Activated naive CD8-positive, alpha-beta T cell treated with anti-CD3 and anti-CD28 coated beads for 36 hours (primary cell): Measurements from ENCODE around the gene BCL11B. TPM values are rescaled to one million over a fixed set of nuclear protein-coding genes. Genes with fewer than 3 reads are reported as not detected.

Source experiments
- DNase-seq: peaks from one replicate; pipeline ENCODE4 v3.0.0; 2021
- H3K27ac Mint-ChIP-seq: one replicate; pipeline ENCODE4 v1.8.0; 2022; ENCODE audit warnings: mild to moderate bottlenecking, moderate library complexity, mixed read lengths
- H3K27me3 Mint-ChIP-seq: one replicate; pipeline ENCODE4 v1.8.0; 2022; ENCODE audit warnings: mild to moderate bottlenecking, mixed read lengths
- H3K36me3 Mint-ChIP-seq: one replicate; pipeline ENCODE4 v1.8.0; 2021; ENCODE audit warnings: mild to moderate bottlenecking, mixed read lengths
- H3K4me1 Mint-ChIP-seq: one replicate; pipeline ENCODE4 v1.8.0; 2021; ENCODE audit warnings: mixed read lengths
- H3K4me3 Mint-ChIP-seq: one replicate; pipeline ENCODE4 v1.8.0; 2022; ENCODE audit warnings: mild to moderate bottlenecking, moderate library complexity, mixed read lengths
- H3K9me3 Mint-ChIP-seq: one replicate; pipeline ENCODE4 v1.8.0; 2022; ENCODE audit warnings: mixed read lengths
- total RNA-seq, 2 experiments: library from RNA; stranded (reverse); gene quantifications; one replicate each; pipeline ENCODE4 v1.2.3, GENCODE V29; 2021

Gene BCL11B
- total RNA-seq, 2 experiments from 2014 or later, result 38.9 to 40.3 TPM

GRCh38 chr14:99224948-99225347, 47.0 kb downstream of the BCL11B start:
- H3K9me3 Mint-ChIP-seq, result no peaks in the 10 kb centered on the region

GRCh38 chr14:99224116-99224910, 47.7 kb downstream of the BCL11B start:
- peak overlapping the region; percentile 96 for H3K27ac Mint-ChIP-seq
- peaks cover 71% of the 10 kb centered on the region for H3K36me3 Mint-ChIP-seq
- H3K9me3 Mint-ChIP-seq, result no peaks in the 10 kb centered on the region
- no peaks in the 10 kb centered on the region for H3K27me3 Mint-ChIP-seq
- H3K4me1 Mint-ChIP-seq, result peaks cover 90% of the 10 kb centered on the region
- no peak for DNase-seq
- peak overlapping the region; percentile 4 for H3K4me3 Mint-ChIP-seq

More at GRCh38 chr14:99224948-99225347, 47.0 kb downstream of the BCL11B start:
- H3K36me3 Mint-ChIP-seq, result peaks cover 71% of the 10 kb centered on the region
- H3K4me3 Mint-ChIP-seq, result peak overlapping the region; percentile 54
- H3K27ac Mint-ChIP-seq, result peak overlapping the region; percentile 96
- no peaks in the 10 kb centered on the region for H3K27me3 Mint-ChIP-seq
- peaks cover 91% of the 10 kb centered on the region for H3K4me1 Mint-ChIP-seq
- no peak for DNase-seq

- Mint-ChIP-seq H3K27ac (peak overlapping the region; percentile 96), H3K4me3 (peak overlapping the region; percentile 19), H3K4me1 (peaks cover 86% of the 10 kb centered on the region), H3K27me3 (no peaks in the 10 kb centered on the region), H3K36me3 (peaks cover 58% of the 10 kb centered on the region), H3K9me3 (no peaks in the 10 kb centered on the region)
- no peak for DNase-seq
These were observed 50.6 kb downstream of the BCL11B start for GRCh38 chr14:99221445-99221844.

GRCh38 chr14:99217066-99217955, 54.7 kb downstream of the BCL11B start:
- H3K4me1 Mint-ChIP-seq, result peaks cover 79% of the 10 kb centered on the region
- H3K4me3 Mint-ChIP-seq, result no peak overlapping the region
- peaks cover 30% of the 10 kb centered on the region for H3K36me3 Mint-ChIP-seq
- no peaks in the 10 kb centered on the region for H3K27me3 Mint-ChIP-seq
- no peak for DNase-seq
- peak overlapping the region; percentile 90 for H3K27ac Mint-ChIP-seq
- H3K9me3 Mint-ChIP-seq, result no peaks in the 10 kb centered on the region

- Mint-ChIP-seq H3K36me3 (peaks cover 34% of the 10 kb centered on the region), H3K27me3 (no peaks in the 10 kb centered on the region), H3K4me3 (peak overlapping the region; percentile 57), H3K4me1 (peaks cover 82% of the 10 kb centered on the region), H3K9me3 (no peaks in the 10 kb centered on the region), H3K27ac (peak overlapping the region; percentile 90)
- DNase-seq, result no peak
These were observed 55.8 kb downstream of the BCL11B start for GRCh38 chr14:99216191-99216590.

- DNase-seq, result no peak
- Mint-ChIP-seq H3K27ac (peak overlapping the region; percentile 90), H3K4me1 (peaks cover 84% of the 10 kb centered on the region), H3K36me3 (peaks cover 32% of the 10 kb centered on the region), H3K27me3 (no peaks in the 10 kb centered on the region), H3K9me3 (no peaks in the 10 kb centered on the region), H3K4me3 (peak overlapping the region; percentile 74)
These were observed 56.7 kb downstream of the BCL11B start for GRCh38 chr14:99215277-99215676.

GRCh38 chr14:99214701-99215100, 57.3 kb downstream of the BCL11B start:
- H3K27me3 Mint-ChIP-seq, result no peaks in the 10 kb centered on the region
- H3K4me3 Mint-ChIP-seq, result peak overlapping the region; percentile 74
- H3K27ac Mint-ChIP-seq, result peak overlapping the region; percentile 90
- peaks cover 84% of the 10 kb centered on the region for H3K4me1 Mint-ChIP-seq
- DNase-seq, result no peak
- peaks cover 31% of the 10 kb centered on the region for H3K36me3 Mint-ChIP-seq
- no peaks in the 10 kb centered on the region for H3K9me3 Mint-ChIP-seq

GRCh38 chr14:99213527-99213971, 58.4 kb downstream of the BCL11B start:
- Mint-ChIP-seq H3K4me1 (peaks cover 88% of the 10 kb centered on the region), H3K9me3 (no peaks in the 10 kb centered on the region), H3K27ac (peak overlapping the region; percentile 96), H3K27me3 (no peaks in the 10 kb centered on the region), H3K4me3 (peak overlapping the region; percentile 75), H3K36me3 (peaks cover 23% of the 10 kb centered on the region)
- DNase-seq, result no peak

- Mint-ChIP-seq H3K36me3 (peaks cover 19% of the 10 kb centered on the region), H3K4me1 (peaks cover 88% of the 10 kb centered on the region), H3K4me3 (peak overlapping the region; percentile 75), H3K9me3 (no peaks in the 10 kb centered on the region), H3K27ac (peak overlapping the region; percentile 96), H3K27me3 (no peaks in the 10 kb centered on the region)
- DNase-seq, result no peak
These were observed 58.9 kb downstream of the BCL11B start for GRCh38 chr14:99213101-99213500.

- DNase-seq, result no peak
- H3K36me3 Mint-ChIP-seq, result peaks cover 18% of the 10 kb centered on the region
- no peaks in the 10 kb centered on the region for H3K27me3 Mint-ChIP-seq
- peaks cover 91% of the 10 kb centered on the region for H3K4me1 Mint-ChIP-seq
- no peaks in the 10 kb centered on the region for H3K9me3 Mint-ChIP-seq
- peak overlapping the region; percentile 75 for H3K4me3 Mint-ChIP-seq
- peak overlapping the region; percentile 96 for H3K27ac Mint-ChIP-seq
These were observed 59.4 kb downstream of the BCL11B start for GRCh38 chr14:99212646-99213045.

GRCh38 chr14:99212199-99212598, 59.8 kb downstream of the BCL11B start:
- Mint-ChIP-seq H3K4me1 (peaks cover 91% of the 10 kb centered on the region), H3K27ac (peak overlapping the region; percentile 96), H3K4me3 (peak overlapping the region; percentile 75), H3K27me3 (no peaks in the 10 kb centered on the region), H3K36me3 (peaks cover 18% of the 10 kb centered on the region), H3K9me3 (no peaks in the 10 kb centered on the region)
- DNase-seq, result no peak

- H3K36me3 Mint-ChIP-seq, result peaks cover 22% of the 10 kb centered on the region
- H3K9me3 Mint-ChIP-seq, result no peaks in the 10 kb centered on the region
- H3K27ac Mint-ChIP-seq, result peak overlapping the region; percentile 96
- H3K4me1 Mint-ChIP-seq, result peaks cover 91% of the 10 kb centered on the region
- DNase-seq, result no peak
- peak overlapping the region; percentile 75 for H3K4me3 Mint-ChIP-seq
- H3K27me3 Mint-ChIP-seq, result no peaks in the 10 kb centered on the region
These were observed 60.6 kb downstream of the BCL11B start for GRCh38 chr14:99211410-99211809.

- H3K27me3 Mint-ChIP-seq, result no peaks in the 10 kb centered on the region
- no peak for DNase-seq
- no peaks in the 10 kb centered on the region for H3K9me3 Mint-ChIP-seq
- H3K36me3 Mint-ChIP-seq, result peaks cover 33% of the 10 kb centered on the region
- peak overlapping the region; percentile 96 for H3K27ac Mint-ChIP-seq
- H3K4me1 Mint-ChIP-seq, result peaks cover 94% of the 10 kb centered on the region
- H3K4me3 Mint-ChIP-seq, result peak overlapping the region; percentile 18
These were observed 61.7 kb downstream of the BCL11B start for GRCh38 chr14:99210333-99210732.

GRCh38 chr14:99209409-99209808, 62.6 kb downstream of the BCL11B start:
- Mint-ChIP-seq H3K27me3 (no peaks in the 10 kb centered on the region), H3K27ac (peak overlapping the region; percentile 96), H3K9me3 (no peaks in the 10 kb centered on the region), H3K4me1 (peaks cover 96% of the 10 kb centered on the region), H3K36me3 (peaks cover 41% of the 10 kb centered on the region), H3K4me3 (no peak overlapping the region)
- no peak for DNase-seq

GRCh38 chr14:99208318-99208717, 63.7 kb downstream of the BCL11B start:
- H3K4me3 Mint-ChIP-seq, result peak overlapping the region; percentile 0
- DNase-seq, result no peak
- H3K4me1 Mint-ChIP-seq, result peaks cover 99% of the 10 kb centered on the region
- peak overlapping the region; percentile 96 for H3K27ac Mint-ChIP-seq
- no peaks in the 10 kb centered on the region for H3K9me3 Mint-ChIP-seq
- peaks cover 45% of the 10 kb centered on the region for H3K36me3 Mint-ChIP-seq
- H3K27me3 Mint-ChIP-seq, result no peaks in the 10 kb centered on the region
